ENCODE results near the gene SLC46A3. TPM values are rescaled to one million over a fixed set of nuclear protein-coding genes. Genes with fewer than 3 reads are reported as not detected.
"Not testable (repeated sequence)": the region's sequence is repeated elsewhere in the genome, so short reads cannot be mapped to it uniquely, and the experiment has no call there.

SLC46A3 gene
- total RNA-seq, 1 experiment from 2014 or later, result 2.3 TPM

DNA sequence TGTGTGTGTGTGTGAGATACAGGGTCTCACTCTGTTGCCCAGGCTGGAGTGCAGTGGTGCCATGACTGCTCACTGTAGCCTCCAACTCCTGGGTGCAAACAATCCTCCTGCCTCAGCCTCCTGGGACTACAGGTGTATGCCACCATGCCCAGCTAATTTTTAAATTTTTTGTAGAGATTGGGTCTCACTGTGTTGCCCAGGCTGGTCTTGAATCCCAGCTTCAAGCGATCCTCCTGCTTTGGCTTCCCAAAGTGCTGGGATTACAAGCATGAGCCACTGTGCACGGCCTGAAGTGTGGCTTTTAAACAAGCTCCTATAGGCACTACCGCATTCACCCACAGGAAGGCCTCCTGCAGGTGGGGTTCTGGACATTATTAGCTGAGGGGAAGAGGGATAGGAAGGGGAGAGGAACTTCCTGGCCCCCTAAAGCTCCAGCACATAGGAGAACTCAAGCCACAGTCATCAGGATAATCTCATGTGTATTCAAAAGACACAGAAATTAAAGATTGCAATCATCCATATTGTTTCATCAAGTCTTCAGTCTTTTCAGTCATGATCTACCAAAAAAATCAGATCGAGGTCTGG lies 24.8 kb upstream of the SLC46A3 start:
- H3K27ac ChIP-seq (ENCODE audit: low read depth, low read length, poor library complexity, severe bottlenecking), result peak overlapping the region; percentile 71
- intact Hi-C loops (cut with micrococcal nuclease; ENCODE audit: unreplicated experiment), result no loop called here
- no peak overlapping the region for H3K4me3 ChIP-seq (ENCODE audit: low read depth, low read length, poor library complexity, severe bottlenecking)
- BruUV-seq (replicated peaks), result no TSS peak
- ChIA-PET POLR2A (ENCODE audit: low non-redundant PET) (interaction anchor here (1.1 kb wide), 1 partner anchor 28 kb away, joined by 3 read pairs; no protein-coding TSS in a partner anchor), CTCF (interaction anchor here (0.5 to 1.0 kb wide), 2 partner anchors 53 to 1661 kb away, joined by 3 to 4 read pairs; no protein-coding TSS in a partner anchor)
- peaks cover 18% of the 10 kb centered on the region for H3K4me1 ChIP-seq (ENCODE audit: insufficient read depth, low read length, poor library complexity, severe bottlenecking)
- no peak for TF ChIP-seq EZH2 (IDR thresholded peaks at IDR 0.05; ENCODE audit: borderline replicate concordance, low read depth, low read length, poor library complexity, severe bottlenecking)
- TF ChIP-seq, protein P1, sequence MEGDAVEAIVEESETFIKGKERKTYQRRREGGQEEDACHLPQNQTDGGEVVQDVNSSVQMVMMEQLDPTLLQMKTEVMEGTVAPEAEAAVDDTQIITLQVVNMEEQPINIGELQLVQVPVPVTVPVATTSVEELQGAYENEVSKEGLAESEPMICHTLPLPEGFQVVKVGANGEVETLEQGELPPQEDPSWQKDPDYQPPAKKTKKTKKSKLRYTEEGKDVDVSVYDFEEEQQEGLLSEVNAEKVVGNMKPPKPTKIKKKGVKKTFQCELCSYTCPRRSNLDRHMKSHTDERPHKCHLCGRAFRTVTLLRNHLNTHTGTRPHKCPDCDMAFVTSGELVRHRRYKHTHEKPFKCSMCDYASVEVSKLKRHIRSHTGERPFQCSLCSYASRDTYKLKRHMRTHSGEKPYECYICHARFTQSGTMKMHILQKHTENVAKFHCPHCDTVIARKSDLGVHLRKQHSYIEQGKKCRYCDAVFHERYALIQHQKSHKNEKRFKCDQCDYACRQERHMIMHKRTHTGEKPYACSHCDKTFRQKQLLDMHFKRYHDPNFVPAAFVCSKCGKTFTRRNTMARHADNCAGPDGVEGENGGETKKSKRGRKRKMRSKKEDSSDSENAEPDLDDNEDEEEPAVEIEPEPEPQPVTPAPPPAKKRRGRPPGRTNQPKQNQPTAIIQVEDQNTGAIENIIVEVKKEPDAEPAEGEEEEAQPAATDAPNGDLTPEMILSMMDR (conservative IDR thresholded peaks at IDR 0.05; ENCODE audit: low read depth, low read length), result no peak
- no peaks in the 10 kb centered on the region for H3K36me3 ChIP-seq (ENCODE audit: insufficient read depth, low read length, poor library complexity, severe bottlenecking)
- no peaks in the 10 kb centered on the region for H3K27me3 ChIP-seq (replicated peaks; ENCODE audit: insufficient read depth, low read depth, low read length, poor library complexity)
- DNase-seq (ENCODE audit: low spot score), result peak; percentile 83
- no peaks in the 10 kb centered on the region for H3K9me3 ChIP-seq (ENCODE audit: low read depth, low read length, poor library complexity, severe bottlenecking)

DNA sequence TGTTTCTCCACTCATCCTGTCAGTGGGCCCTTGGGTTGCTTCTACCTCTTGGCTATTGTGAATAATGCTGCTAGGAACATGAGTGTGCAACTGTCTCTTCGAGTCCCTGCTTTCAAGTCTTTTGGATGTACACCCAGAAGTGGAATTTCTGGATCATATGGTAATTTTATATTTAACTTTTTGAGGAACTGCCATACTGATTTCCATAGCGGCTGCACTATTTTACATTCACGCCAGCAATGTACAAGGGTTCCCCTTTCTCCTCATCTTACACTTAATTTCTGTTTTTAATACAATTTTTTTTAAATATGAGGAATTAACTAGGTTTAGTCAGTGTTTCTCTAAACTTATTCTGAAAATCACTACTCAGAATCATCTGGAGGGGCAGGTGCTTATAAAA lies 24.2 kb upstream of the SLC46A3 start:
- H3K36me3 ChIP-seq (ENCODE audit: insufficient read depth, low read length, poor library complexity, severe bottlenecking), result no peaks in the 10 kb centered on the region
- no peaks in the 10 kb centered on the region for H3K9me3 ChIP-seq (ENCODE audit: low read depth, low read length, poor library complexity, severe bottlenecking)
- H3K27ac ChIP-seq (ENCODE audit: low read depth, low read length, poor library complexity, severe bottlenecking), result peak overlapping the region; percentile 71
- CTCF ChIA-PET, result interaction anchor here (1.0 kb wide), 1 partner anchor 54 kb away, joined by 3 read pairs; no protein-coding TSS in a partner anchor
- H3K4me3 ChIP-seq (ENCODE audit: low read depth, low read length, poor library complexity, severe bottlenecking), result no peak overlapping the region
- TF ChIP-seq, protein P1 (conservative IDR thresholded peaks at IDR 0.05; ENCODE audit: low read depth, low read length), result no peak
- TF ChIP-seq EZH2 (IDR thresholded peaks at IDR 0.05; ENCODE audit: borderline replicate concordance, low read depth, low read length, poor library complexity, severe bottlenecking), result no peak
- BruUV-seq (replicated peaks), result no TSS peak
- DNase-seq (ENCODE audit: low spot score), result no peak
- H3K4me1 ChIP-seq (ENCODE audit: insufficient read depth, low read length, poor library complexity, severe bottlenecking), result peaks cover 18% of the 10 kb centered on the region
- no peaks in the 10 kb centered on the region for H3K27me3 ChIP-seq (replicated peaks; ENCODE audit: insufficient read depth, low read depth, low read length, poor library complexity)
- intact Hi-C loops (cut with micrococcal nuclease; ENCODE audit: unreplicated experiment), result no loop called here
- POLR2A ChIA-PET (ENCODE audit: low non-redundant PET), result interaction anchor here (1.1 kb wide), 1 partner anchor 29 kb away, joined by 3 read pairs; no protein-coding TSS in a partner anchor

- intact Hi-C loops (cut with micrococcal nuclease; ENCODE audit: unreplicated experiment); CTCF ChIA-PET; POLR2A ChIA-PET (ENCODE audit: low non-redundant PET): not testable (repeated sequence)
Measured at GRCh38 chr13:28742445-28742844, 23.7 kb upstream of the SLC46A3 start.

DNA sequence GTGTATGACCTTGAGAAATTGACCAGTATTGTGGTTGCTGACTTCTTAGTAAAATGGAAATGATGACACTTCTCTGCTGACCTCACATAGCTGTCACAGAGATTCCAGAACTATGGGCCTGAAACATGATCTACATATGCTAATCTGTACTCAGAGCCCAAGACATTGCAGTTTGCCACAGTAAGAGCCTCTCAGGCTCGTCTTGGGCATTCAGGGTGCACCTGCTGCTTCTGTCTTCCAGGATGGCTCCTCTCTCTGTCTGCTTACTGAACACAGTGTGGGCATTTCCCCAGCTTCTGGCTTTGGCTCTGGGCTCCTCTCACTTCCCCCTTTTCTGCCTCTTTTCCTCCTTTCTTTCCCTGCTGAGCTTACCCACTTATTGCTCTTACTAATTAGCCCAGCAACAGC lies 22.3 kb upstream of the SLC46A3 start:
- TF ChIP-seq, protein P1 (conservative IDR thresholded peaks at IDR 0.05; ENCODE audit: low read depth, low read length), result no peak
- TF ChIP-seq EZH2 (IDR thresholded peaks at IDR 0.05; ENCODE audit: borderline replicate concordance, low read depth, low read length, poor library complexity, severe bottlenecking), result no peak
- no peaks in the 10 kb centered on the region for H3K36me3 ChIP-seq (ENCODE audit: insufficient read depth, low read length, poor library complexity, severe bottlenecking)
- intact Hi-C loops (cut with micrococcal nuclease; ENCODE audit: unreplicated experiment), result no loop called here
- no TSS peak for BruUV-seq (replicated peaks)
- H3K27ac ChIP-seq (ENCODE audit: low read depth, low read length, poor library complexity, severe bottlenecking), result no peak overlapping the region
- H3K9me3 ChIP-seq (ENCODE audit: low read depth, low read length, poor library complexity, severe bottlenecking), result no peaks in the 10 kb centered on the region
- H3K27me3 ChIP-seq (replicated peaks; ENCODE audit: insufficient read depth, low read depth, low read length, poor library complexity), result no peaks in the 10 kb centered on the region
- ChIA-PET CTCF (no interaction called here), POLR2A (ENCODE audit: low non-redundant PET) (no interaction called here)
- H3K4me1 ChIP-seq (ENCODE audit: insufficient read depth, low read length, poor library complexity, severe bottlenecking), result peaks cover 18% of the 10 kb centered on the region
- no peak for DNase-seq (ENCODE audit: low spot score)
- no peak overlapping the region for H3K4me3 ChIP-seq (ENCODE audit: low read depth, low read length, poor library complexity, severe bottlenecking)

More at GRCh38 chr13:28742445-28742844, 23.7 kb upstream of the SLC46A3 start:
- H3K9me3 ChIP-seq (ENCODE audit: low read depth, low read length, poor library complexity, severe bottlenecking); H3K4me3 ChIP-seq (ENCODE audit: low read depth, low read length, poor library complexity, severe bottlenecking); H3K27me3 ChIP-seq (replicated peaks; ENCODE audit: insufficient read depth, low read depth, low read length, poor library complexity); H3K36me3 ChIP-seq (ENCODE audit: insufficient read depth, low read length, poor library complexity, severe bottlenecking); BruUV-seq (replicated peaks); DNase-seq (ENCODE audit: low spot score); H3K27ac ChIP-seq (ENCODE audit: low read depth, low read length, poor library complexity, severe bottlenecking): not testable (repeated sequence)
- peaks cover 18% of the 10 kb centered on the region for H3K4me1 ChIP-seq (ENCODE audit: insufficient read depth, low read length, poor library complexity, severe bottlenecking)

Data from A673 (cell line).